RWPE2 (cell line): ENCODE data around the gene KRT1.

Source experiments
- ATAC-seq: fragments of 200-7000 bp; cut with Tn5 transposase; 3 replicates; pipeline ENCODE4 v1.9.1; 2021; ENCODE audit warnings: low read depth
- DNase-seq: peaks from one replicate; pipeline ENCODE4 v3.0.0-alpha.2; 2020; ENCODE audit warnings: low spot score
- H3K27ac ChIP-seq: fragments of 450-650 bp; 2 replicates; pipeline ENCODE4 v1.5.1; 2017; ENCODE audit warnings: mild to moderate bottlenecking; ENCODE audit not compliant: poor library complexity, severe bottlenecking
- H3K27me3 ChIP-seq: fragments of 250-450 bp; sonication (Bioruptor Pico); 2 replicates; pipeline ENCODE4 v1.5.1; 2021; ENCODE audit warnings: mild to moderate bottlenecking, moderate library complexity; ENCODE audit not compliant: insufficient read depth, poor library complexity, severe bottlenecking
- H3K36me3 ChIP-seq: fragments of 250-450 bp; sonication (Bioruptor Pico); 2 replicates; pipeline ENCODE4 v1.5.1; 2020; ENCODE audit warnings: low read depth, mild to moderate bottlenecking, moderate library complexity
- H3K4me1 ChIP-seq: fragments of 250-450 bp; sonication (Bioruptor Pico); 2 replicates; pipeline ENCODE4 v1.5.1; 2021; ENCODE audit warnings: mild to moderate bottlenecking, moderate library complexity; ENCODE audit not compliant: insufficient read depth, poor library complexity, severe bottlenecking
- H3K4me3 ChIP-seq: fragments of 250-450 bp; sonication (Bioruptor Pico); 2 replicates; pipeline ENCODE4 v1.5.1; 2021; ENCODE audit warnings: mild to moderate bottlenecking, moderate library complexity; ENCODE audit not compliant: severe bottlenecking
- H3K9me3 ChIP-seq: fragments of 250-450 bp; sonication (Bioruptor Pico); 2 replicates; pipeline ENCODE4 v1.5.1; 2021; ENCODE audit warnings: mild to moderate bottlenecking, moderate library complexity; ENCODE audit not compliant: severe bottlenecking
- CTCF ChIP-seq: fragments of 450-650 bp; IDR thresholded peaks from one replicate; pipeline ENCODE4 v1.5.1; 2017; ENCODE audit warnings: mild to moderate bottlenecking, moderate library complexity; ENCODE audit not compliant: poor library complexity, severe bottlenecking

The KRT1 gene

GRCh38 chr12:52681526-52682380 lies 1.5 kb upstream of the KRT1 start:
- no peaks in the 10 kb centered on the region for H3K27me3 ChIP-seq
- no peak for TF ChIP-seq CTCF
- H3K9me3 ChIP-seq: no peaks in the 10 kb centered on the region
- DNase-seq: no peak
- no peaks in the 10 kb centered on the region for H3K36me3 ChIP-seq
- no peak overlapping the region for H3K4me3 ChIP-seq
- H3K4me1 ChIP-seq: no peaks in the 10 kb centered on the region
- no peak overlapping the region for H3K27ac ChIP-seq
- no peak for ATAC-seq

- no peaks in the 10 kb centered on the region for H3K27me3 ChIP-seq
Measured at GRCh38 chr12:52679875-52680274, 332 bp downstream of the KRT1 start.

GRCh38 chr12:52677671-52678070 lies 2.5 kb downstream of the KRT1 start:
- Histone ChIP-seq H3K27ac (no peak overlapping the region), H3K27me3 (no peaks in the 10 kb centered on the region), H3K4me3 (no peak overlapping the region), H3K9me3 (no peaks in the 10 kb centered on the region), H3K36me3 (no peaks in the 10 kb centered on the region), H3K4me1 (peaks cover 3% of the 10 kb centered on the region)
- TF ChIP-seq CTCF: no peak
- DNase-seq (no peak), ATAC-seq (no peak)

More at GRCh38 chr12:52679875-52680274, 332 bp downstream of the KRT1 start:
- ATAC-seq (no peak), DNase-seq (no peak)
- TF ChIP-seq CTCF: no peak
- Histone ChIP-seq H3K9me3 (no peaks in the 10 kb centered on the region), H3K4me3 (no peak overlapping the region), H3K4me1 (no peaks in the 10 kb centered on the region), H3K36me3 (no peaks in the 10 kb centered on the region), H3K27ac (no peak overlapping the region)

- Histone ChIP-seq H3K9me3 (no peaks in the 10 kb centered on the region), H3K27ac (no peak overlapping the region), H3K4me3 (no peak overlapping the region), H3K27me3 (no peaks in the 10 kb centered on the region), H3K36me3 (no peaks in the 10 kb centered on the region), H3K4me1 (peaks cover 6% of the 10 kb centered on the region)
- ATAC-seq: no peak
- no peak for TF ChIP-seq CTCF
- no peak for DNase-seq
Measured at GRCh38 chr12:52677126-52677525, 3.1 kb downstream of the KRT1 start.

- H3K9me3 ChIP-seq: no peaks in the 10 kb centered on the region
- no peak for TF ChIP-seq CTCF
- H3K4me3 ChIP-seq: no peak overlapping the region
- H3K4me1 ChIP-seq: peaks cover 10% of the 10 kb centered on the region
- ATAC-seq: no peak
- no peaks in the 10 kb centered on the region for H3K27me3 ChIP-seq
- no peaks in the 10 kb centered on the region for H3K36me3 ChIP-seq
- no peak overlapping the region for H3K27ac ChIP-seq
- DNase-seq: no peak
Measured at GRCh38 chr12:52676163-52676562, 4.0 kb downstream of the KRT1 start.
